PC-3 (cell line): ENCODE results near the gene MEF2C.

Source experiments
- CTCF ChIP-seq: fragments of 300-600 bp; sonication (generic); conservative IDR thresholded peaks from 2 replicates; pipeline ENCODE4 v1.5.1; 2017; ENCODE audit warnings: antibody characterized with exemption, low read depth, mild to moderate bottlenecking, low read length
- EZH2phosphoT487 ChIP-seq: fragments of 300-600 bp; sonication (generic); IDR thresholded peaks from 2 replicates; pipeline ENCODE4 v1.6.1; 2018; ENCODE audit warnings: mild to moderate bottlenecking, antibody characterized with exemption, low read length, borderline replicate concordance

- TF ChIP-seq CTCF = no peak
- TF ChIP-seq EZH2phosphoT487 = no peak
These were observed 187.8 kb downstream of the MEF2C start for GRCh38 chr5:88695232-88695631.
